SK-MEL-5 (cell line): ENCODE measurements around the gene THRB. TPM values are rescaled to one million over a fixed set of nuclear protein-coding genes. Genes with fewer than 3 reads are reported as not detected.
A peak's percentile ranks its signal among the peaks of the same experiment; 100 is the strongest.

ENCODE experiments used
- DNase-seq: peaks from one replicate; pipeline ENCODE4 v3.0.0-alpha.2; 2016; ENCODE audit warnings: low read depth, low spot score
- in situ Hi-C: cut with HindIII; loops from 2 replicates; pipeline ENCODE4 v1.10.0; 2016; ENCODE audit warnings: low sequenced_read_pairs, high pct_unique_total_duplicates, low pct_unique_long_range_greater_than_20kb
- polyA plus RNA-seq, 2 experiments: library from polyadenylated mRNA; depleted of rRNA; stranded (reverse); fragments of >200 nt; gene quantifications; 2 replicates each; pipeline ENCODE4 v1.2.3, GENCODE V29; 2015
- total RNA-seq: library from RNA; depleted of rRNA; stranded (reverse); fragments of >200 nt; shearing (Covaris generic); gene quantifications from 2 replicates; pipeline ENCODE4 v1.2.3, GENCODE V29; 2014; rRNA removed

Gene THRB
- total RNA-seq = 0.03 and 0.16 TPM in 2 replicates
- polyA plus RNA-seq (2015; cell fraction: cytosol; rRNA removed) = 0.02 and 0.42 TPM in 2 replicates
- polyA plus RNA-seq (2015; cell fraction: nucleus; rRNA removed) = not detected in 2 replicates

DNA sequence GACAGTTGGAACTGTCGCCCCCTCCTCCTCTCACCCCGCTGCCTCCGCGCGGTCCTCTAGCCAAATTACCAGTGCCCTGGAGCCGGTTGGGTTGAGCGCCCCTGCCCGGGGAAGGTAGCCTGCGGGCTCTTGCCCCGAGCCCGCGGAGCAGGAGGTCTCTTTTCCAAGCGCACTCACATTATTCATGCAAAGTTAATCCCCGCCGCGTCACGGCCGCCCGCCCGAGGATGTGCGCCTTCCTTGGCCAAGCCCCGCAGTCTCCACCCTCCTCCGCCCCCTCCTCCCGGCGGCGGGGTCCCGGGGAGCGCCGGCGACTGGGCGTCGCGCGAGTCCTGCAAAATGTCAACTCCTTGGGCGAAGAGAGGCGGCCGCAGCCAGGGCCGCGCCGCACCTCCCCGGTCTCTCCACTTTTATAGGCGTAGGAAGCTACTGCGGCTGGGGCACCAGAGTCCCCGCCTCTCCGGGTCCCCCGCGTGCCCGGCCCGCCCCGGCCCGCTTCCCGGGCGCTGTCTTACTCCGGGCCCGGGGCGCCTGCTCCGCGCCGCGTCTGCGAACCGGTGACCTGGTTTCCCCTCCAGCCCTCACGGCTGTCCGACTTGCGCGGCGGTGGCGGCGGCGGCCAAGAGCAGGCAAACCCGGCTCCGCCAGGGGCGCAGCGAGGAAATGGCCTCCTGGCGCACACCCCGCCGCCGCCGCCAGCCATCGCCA is at the start of gene THRB:
Gene THRB (minus strand): TSS at position 233 of the 708 bp plus-strand sequence.
- peak; percentile 16 for DNase-seq
- in situ Hi-C loops = no loop called here

DNA sequence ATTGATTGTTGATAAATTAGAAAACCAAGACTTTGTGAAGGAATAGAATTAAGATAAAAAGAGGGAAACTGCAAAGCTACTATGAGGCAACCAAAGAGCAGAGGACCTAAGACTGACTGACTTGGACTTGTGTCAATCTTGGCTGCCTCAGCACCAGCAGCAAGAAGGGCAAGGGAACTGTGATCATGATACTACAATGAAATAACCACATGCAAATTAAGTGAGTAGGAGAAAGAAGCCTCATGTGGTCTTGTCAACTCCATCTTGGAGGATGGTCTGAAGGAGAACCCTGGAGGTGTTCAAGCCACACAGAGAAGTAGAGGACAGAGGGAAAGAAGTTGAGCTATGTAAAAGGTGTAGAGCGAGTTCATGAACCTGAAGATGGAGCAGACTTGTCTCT is 47.3 kb upstream of the THRB start:
- in situ Hi-C loops = no loop called here

DNA sequence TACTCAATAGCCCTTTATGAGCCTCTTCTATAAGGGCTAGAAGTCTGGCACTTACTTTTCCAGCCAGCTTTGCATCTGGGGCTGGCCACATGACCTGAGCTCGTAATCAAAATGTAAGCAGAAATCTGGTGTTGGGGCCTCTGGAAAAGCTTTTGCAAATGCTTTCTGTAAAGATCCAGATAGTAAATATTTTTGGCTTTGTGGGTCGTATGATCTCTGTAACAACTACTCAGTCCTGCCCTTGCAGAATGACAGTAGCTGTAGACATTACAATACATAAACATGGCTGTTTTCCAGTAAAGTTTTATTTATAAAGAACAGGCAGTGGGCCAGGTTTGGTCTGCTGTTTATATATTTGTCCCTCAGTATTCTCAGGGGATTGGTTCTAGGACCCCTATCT is 46.2 kb upstream of the THRB start:
- DNase-seq = no peak
- in situ Hi-C loops = no loop called here

More for the DNA sequence above, 47.3 kb upstream of the THRB start:
- no peak for DNase-seq

GRCh38 chr3:24539699-24540098 is 45.0 kb upstream of the THRB start:
- no peak for DNase-seq
- in situ Hi-C loops = no loop called here

- no peak for DNase-seq
- in situ Hi-C loops = no loop called here
These were observed 44.2 kb upstream of the THRB start for GRCh38 chr3:24538891-24539290.

DNA sequence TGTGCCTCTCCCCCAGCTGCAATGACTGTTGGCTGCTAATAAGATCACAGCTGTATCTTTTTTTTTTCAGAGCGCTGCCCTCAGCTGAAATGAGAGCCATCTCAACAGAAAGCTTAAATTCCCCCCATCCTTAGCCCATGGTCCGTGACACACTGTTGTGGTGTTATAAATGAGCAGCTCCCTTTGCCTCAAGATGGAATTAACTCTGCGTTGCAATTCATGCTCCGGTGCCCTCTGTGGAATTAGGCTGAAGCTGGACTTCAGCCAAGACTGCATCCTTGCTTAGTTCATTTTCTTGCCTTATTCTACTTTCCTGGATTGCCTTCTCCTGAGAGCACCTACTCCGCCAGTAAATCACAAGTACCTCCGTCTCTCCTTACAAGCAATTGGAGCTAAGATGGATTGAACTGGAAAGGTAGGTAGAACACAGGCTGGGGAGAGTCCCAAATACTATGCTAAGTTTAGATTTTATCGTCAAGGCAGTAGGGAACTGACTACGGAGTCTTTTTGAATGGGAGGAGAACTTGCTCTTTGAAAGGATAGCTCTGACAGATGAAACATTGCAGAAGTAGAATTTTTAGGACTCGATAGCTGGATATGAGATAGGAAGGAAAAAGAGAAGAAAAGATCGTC is 39.0 kb upstream of the THRB start:
- in situ Hi-C loops = no loop called here
- DNase-seq = no peak

DNA sequence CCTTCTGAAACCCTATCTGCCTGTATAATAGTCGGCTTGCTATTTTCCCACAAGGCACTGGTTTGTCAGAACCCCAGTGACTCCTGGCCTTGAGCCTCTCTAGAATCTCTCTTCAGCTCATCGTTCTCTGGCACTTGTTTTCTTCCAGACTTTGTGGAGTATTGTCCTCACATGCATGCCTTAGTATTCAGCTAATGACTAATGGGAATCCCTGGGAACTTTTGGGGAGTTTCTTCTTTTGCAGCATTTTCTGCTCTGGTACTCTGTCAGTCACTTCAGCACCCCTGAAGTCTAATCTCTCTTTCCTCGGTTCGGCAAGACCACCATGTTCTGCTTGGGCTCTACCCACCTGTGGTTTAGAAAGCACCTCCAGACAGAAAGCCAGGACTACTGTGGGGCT is 35.8 kb upstream of the THRB start:
- DNase-seq = no peak
- in situ Hi-C loops = no loop called here

- DNase-seq = no peak
- in situ Hi-C loops = no loop called here
These were observed 34.6 kb upstream of the THRB start for GRCh38 chr3:24529210-24529609.

GRCh38 chr3:24526640-24527212 is 32.1 kb upstream of the THRB start:
- DNase-seq = no peak
- in situ Hi-C loops = no loop called here

DNA sequence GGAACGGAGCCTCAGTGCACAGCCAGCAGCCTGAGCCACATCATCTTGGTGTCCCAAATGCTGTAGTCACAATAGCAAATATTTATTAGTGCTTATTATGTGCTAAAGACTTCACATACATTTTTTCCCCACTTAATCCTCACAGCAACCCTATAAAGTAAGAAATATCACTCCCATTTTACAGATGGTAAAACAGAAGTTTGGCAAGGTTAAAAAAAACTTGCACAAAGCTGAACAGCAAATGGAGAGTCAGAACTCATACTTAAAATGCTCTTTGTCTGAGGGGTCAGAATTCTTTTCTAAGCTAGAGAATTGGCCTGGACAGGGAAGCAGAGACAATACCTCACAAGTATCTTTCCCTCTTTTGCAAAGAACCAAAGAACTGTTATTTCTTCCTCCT is 30.9 kb upstream of the THRB start:
- DNase-seq = no peak

DNA sequence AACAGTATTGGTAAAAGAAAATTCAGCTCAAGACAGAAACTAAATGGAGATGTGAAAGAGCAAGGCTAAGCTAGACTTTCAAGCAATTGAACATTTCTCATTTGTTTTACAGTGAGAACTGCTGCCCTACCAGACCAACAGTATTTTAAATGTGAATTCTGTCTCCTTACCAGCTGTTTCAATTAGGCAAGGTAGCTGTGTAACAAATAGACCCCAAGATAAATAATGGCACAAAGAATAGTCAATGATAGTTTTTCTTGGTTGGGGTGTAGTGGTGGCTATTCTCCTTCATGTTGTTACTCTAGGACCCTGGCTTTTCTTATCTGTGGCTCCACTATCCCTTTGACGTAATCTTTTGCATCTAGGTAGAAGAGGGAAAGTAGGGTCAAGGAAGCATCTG is 30.4 kb upstream of the THRB start:
- DNase-seq = no peak
- in situ Hi-C loops = no loop called here

More for the DNA sequence above, 30.9 kb upstream of the THRB start:
- in situ Hi-C loops = no loop called here

DNA sequence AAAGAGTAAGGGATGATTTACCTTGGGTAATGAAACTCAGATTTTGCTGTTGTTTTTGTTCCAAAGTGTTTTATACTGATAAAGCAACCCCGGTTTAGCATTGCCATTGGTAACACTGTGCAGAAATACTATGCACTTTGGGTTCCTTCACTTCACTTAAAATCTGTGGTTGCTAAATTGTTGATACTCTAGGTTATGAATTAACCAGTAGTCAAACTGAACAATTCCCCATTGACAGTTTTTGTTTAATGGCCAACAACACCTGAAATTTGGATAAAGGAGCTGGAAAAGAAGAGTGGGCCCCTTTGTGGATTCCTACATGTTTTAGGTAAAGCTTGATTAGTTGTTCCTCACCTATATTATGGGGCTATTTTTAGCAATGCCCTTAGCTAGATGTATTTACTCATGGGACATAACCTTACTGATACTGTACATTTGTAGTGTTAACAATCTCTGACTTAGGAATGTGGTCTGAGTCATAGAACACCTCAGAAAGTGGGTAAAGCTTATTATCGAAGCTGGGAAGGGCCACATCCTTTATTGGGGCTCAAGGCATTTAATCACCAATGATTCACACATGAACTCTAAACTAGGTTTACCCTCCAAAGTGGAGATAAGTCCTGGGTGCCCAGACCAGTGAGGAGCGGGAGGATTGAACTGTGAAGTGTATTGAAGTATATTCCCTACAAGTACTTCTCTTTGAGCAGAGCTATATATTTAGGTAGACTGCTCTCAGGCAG is 29.5 kb upstream of the THRB start:
- no peak for DNase-seq
- in situ Hi-C loops = no loop called here

- in situ Hi-C loops = no loop called here
These were observed 28.6 kb upstream of the THRB start for GRCh38 chr3:24523215-24523614.

GRCh38 chr3:24522146-24522579 is 27.5 kb upstream of the THRB start:
- in situ Hi-C loops = no loop called here
- DNase-seq = no peak

More at GRCh38 chr3:24523215-24523614, 28.6 kb upstream of the THRB start:
- DNase-seq = no peak

- peak; percentile 32 for DNase-seq
- in situ Hi-C loops = no loop called here
These were observed 26.9 kb upstream of the THRB start for GRCh38 chr3:24521420-24522145.

GRCh38 chr3:24520976-24521419 is 26.3 kb upstream of the THRB start:
- DNase-seq = no peak
- in situ Hi-C loops = no loop called here

GRCh38 chr3:24520101-24520495 is 25.4 kb upstream of the THRB start:
- DNase-seq = no peak
- in situ Hi-C loops = no loop called here
